Measurements from ENCODE around the gene FNDC8. TPM values are rescaled to one million over a fixed set of nuclear protein-coding genes. Genes with fewer than 3 reads are reported as not detected.

FNDC8 gene
- total RNA-seq, 2 experiments from 2014 or later = not detected

GRCh38 chr17:35087731-35088355, 33.6 kb upstream of the FNDC8 start:
- POLR2A ChIA-PET = interaction anchor here (0.7 kb wide), 1 partner anchor 108 kb away, joined by 3 read pairs; no protein-coding TSS in a partner anchor
- Histone ChIP-seq H3K79me2 (ENCODE audit: insufficient read depth, low read depth, low read length) (no peaks in the 10 kb centered on the region; the same call in 1 of the 2 replicates), H3K4me2 (ENCODE audit: low read length) (peak overlapping the region; percentile 99), H3K4me1 (ENCODE audit: insufficient read depth, low read length, poor library complexity, severe bottlenecking) (peaks cover 31% of the 10 kb centered on the region), H2AFZ (ENCODE audit: low read length) (peak overlapping the region; percentile 67; the same call in 1 of the 2 replicates), H3K9me2 (ENCODE audit: insufficient read depth, low read length) (no peaks in the 10 kb centered on the region), H3K4me3 (ENCODE audit: low read depth, low read length, poor library complexity, severe bottlenecking) (peak overlapping the region; percentile 85), H3K36me3 (ENCODE audit: insufficient read depth, low read length) (no peaks in the 10 kb centered on the region), H3K27ac (ENCODE audit: low read depth, low read length, poor library complexity, severe bottlenecking) (no peak overlapping the region), H4K20me1 (ENCODE audit: insufficient read depth, low read length) (no peaks in the 10 kb centered on the region), H3K9me3 (ENCODE audit: low read length) (no peaks in the 10 kb centered on the region)
- no TSS peak for BruUV-seq (replicated peaks)
- TF ChIP-seq EZH2phosphoT487 (IDR thresholded peaks at IDR 0.05; ENCODE audit: borderline replicate concordance, low read depth, low read length) (no peak), CTCF (conservative IDR thresholded peaks at IDR 0.05; ENCODE audit: low read length) (no peak)
- CTCF ChIA-PET (ENCODE audit: unreplicated experiment) = no interaction called here
- DNase-seq (ENCODE audit: low spot score) = peak; percentile 18
- intact Hi-C loops (cut with micrococcal nuclease; ENCODE audit: unreplicated experiment) = loop anchor here (2.0 to 5.0 kb wide), 4 partner anchors 31 to 107 kb away; partner anchors contain the start of genes LIG3 and RAD51D

GRCh38 chr17:35088356-35088880, 33.0 kb upstream of the FNDC8 start:
- H3K9me2 ChIP-seq (ENCODE audit: insufficient read depth, low read length) = no peaks in the 10 kb centered on the region
- no peaks in the 10 kb centered on the region; the same call in 1 of the 2 replicates for H3K79me2 ChIP-seq (ENCODE audit: insufficient read depth, low read depth, low read length)
- peak; percentile 15 for DNase-seq (ENCODE audit: low spot score)
- H4K20me1 ChIP-seq (ENCODE audit: insufficient read depth, low read length) = no peaks in the 10 kb centered on the region
- CTCF ChIA-PET (ENCODE audit: unreplicated experiment) = no interaction called here
- peaks cover 27% of the 10 kb centered on the region for H3K4me1 ChIP-seq (ENCODE audit: insufficient read depth, low read length, poor library complexity, severe bottlenecking)
- peak overlapping the region; percentile 34 for H3K27ac ChIP-seq (ENCODE audit: low read depth, low read length, poor library complexity, severe bottlenecking)
- peak; percentile 30; the same call in 1 of the 2 replicates for TF ChIP-seq CTCF (conservative IDR thresholded peaks at IDR 0.05; ENCODE audit: low read length)
- no peak for TF ChIP-seq EZH2phosphoT487 (IDR thresholded peaks at IDR 0.05; ENCODE audit: borderline replicate concordance, low read depth, low read length)
- peak overlapping the region; percentile 67; the same call in 1 of the 2 replicates for H2AFZ ChIP-seq (ENCODE audit: low read length)
- POLR2A ChIA-PET = interaction anchor here (0.7 kb wide), 1 partner anchor 109 kb away, joined by 3 read pairs; no protein-coding TSS in a partner anchor
- H3K36me3 ChIP-seq (ENCODE audit: insufficient read depth, low read length) = no peaks in the 10 kb centered on the region
- peak overlapping the region; percentile 85 for H3K4me3 ChIP-seq (ENCODE audit: low read depth, low read length, poor library complexity, severe bottlenecking)
- intact Hi-C loops (cut with micrococcal nuclease; ENCODE audit: unreplicated experiment) = loop anchor here (2.0 to 5.0 kb wide), 4 partner anchors 30 to 108 kb away; partner anchors contain the start of genes LIG3 and RAD51D
- H3K4me2 ChIP-seq (ENCODE audit: low read length) = peak overlapping the region; percentile 99
- H3K9me3 ChIP-seq (ENCODE audit: low read length) = no peaks in the 10 kb centered on the region
- no TSS peak for BruUV-seq (replicated peaks)

Measured in OCI-LY7 (cell line).